Prostate gland (tissue), 2 donors: ENCODE measurements around the gene FOXP1. TPM values are rescaled to one million over a fixed set of nuclear protein-coding genes. Genes with fewer than 3 reads are reported as not detected.
A peak's percentile ranks its signal among the peaks of the same experiment; 100 is the strongest.

ENCODE experiments used
- DNase-seq: peaks from one replicate; pipeline ENCODE4 v3.0.0-alpha.2; 2019; ENCODE audit warnings: low spot score
- H3K27ac ChIP-seq, 2 donors: fragments of 200-600 bp; sonication (generic); 2 replicates each; pipeline ENCODE4 v1.5.1; 2017 to 2019
- H3K27me3 ChIP-seq: fragments of 200-600 bp; sonication (generic); replicated peaks from 2 replicates; pipeline ENCODE4 v1.5.1; 2019; ENCODE audit not compliant: insufficient read depth
- H3K36me3 ChIP-seq, 2 donors: fragments of 200-600 bp; sonication (generic); 1 replicate in 1 of 2; 2 replicates in 1 of 2; pipeline versions ENCODE4 v1.5.1 to v1.8.1; 2017 to 2019
- H3K4me1 ChIP-seq: fragments of 200-600 bp; sonication (generic); replicated peaks from 2 replicates; pipeline ENCODE4 v1.5.1; 2019
- H3K4me3 ChIP-seq, 2 donors: fragments of 200-600 bp; sonication (generic); 2 replicates each; pipeline ENCODE4 v1.5.1; 2017 to 2019
- H3K9me3 ChIP-seq: fragments of 200-600 bp; sonication (generic); 2 replicates; pipeline ENCODE4 v1.5.1; 2017
- POLR2A ChIP-seq: fragments of 450-650 bp; IDR thresholded peaks from one replicate; pipeline ENCODE4 v1.6.1; 2016; ENCODE audit warnings: antibody characterized with exemption, mild to moderate bottlenecking
- POLR2AphosphoS5 ChIP-seq: sonication (generic); formaldehyde crosslinking; IDR thresholded peaks from one replicate; pipeline ENCODE4 v1.6.1; 2017; ENCODE audit warnings: antibody characterized with exemption
- WGBS: methylation state at CpG from one replicate; pipeline ENCODE4 v1.1.5; 2018; 5-methylcytosine and 5-hydroxymethylcytosine counted together
- intact Hi-C: fragments of 100-400 bp; cut with DNase I; formaldehyde crosslinking; loops from one replicate; pipeline ENCODE4 v1.14.2; 2022
- total RNA-seq, 2 donors: library from RNA; depleted of rRNA; stranded (reverse); fragments of >200 nt; gene quantifications; one replicate each; pipeline ENCODE4 v1.1.0, GENCODE V29; 2016
- TF ChIP-seq, protein P1 (sequence below), 4 experiments: fragments of 200-600 bp in 2 of 4; fragments of 450-650 bp in 2 of 4; sonication (generic) in 2 of 4; IDR thresholded peaks; 1 replicate in 3 of 4; 2 replicates in 1 of 4; pipeline ENCODE4 v1.5.1; 2016 to 2019; ENCODE audit warnings: antibody characterized with exemption in 4 of 4, mild to moderate bottlenecking in 2 of 4, moderate library complexity in 2 of 4

Gene FOXP1
- 100 to 1,000 TPM; 133 to 156 TPM for total RNA-seq

DNA sequence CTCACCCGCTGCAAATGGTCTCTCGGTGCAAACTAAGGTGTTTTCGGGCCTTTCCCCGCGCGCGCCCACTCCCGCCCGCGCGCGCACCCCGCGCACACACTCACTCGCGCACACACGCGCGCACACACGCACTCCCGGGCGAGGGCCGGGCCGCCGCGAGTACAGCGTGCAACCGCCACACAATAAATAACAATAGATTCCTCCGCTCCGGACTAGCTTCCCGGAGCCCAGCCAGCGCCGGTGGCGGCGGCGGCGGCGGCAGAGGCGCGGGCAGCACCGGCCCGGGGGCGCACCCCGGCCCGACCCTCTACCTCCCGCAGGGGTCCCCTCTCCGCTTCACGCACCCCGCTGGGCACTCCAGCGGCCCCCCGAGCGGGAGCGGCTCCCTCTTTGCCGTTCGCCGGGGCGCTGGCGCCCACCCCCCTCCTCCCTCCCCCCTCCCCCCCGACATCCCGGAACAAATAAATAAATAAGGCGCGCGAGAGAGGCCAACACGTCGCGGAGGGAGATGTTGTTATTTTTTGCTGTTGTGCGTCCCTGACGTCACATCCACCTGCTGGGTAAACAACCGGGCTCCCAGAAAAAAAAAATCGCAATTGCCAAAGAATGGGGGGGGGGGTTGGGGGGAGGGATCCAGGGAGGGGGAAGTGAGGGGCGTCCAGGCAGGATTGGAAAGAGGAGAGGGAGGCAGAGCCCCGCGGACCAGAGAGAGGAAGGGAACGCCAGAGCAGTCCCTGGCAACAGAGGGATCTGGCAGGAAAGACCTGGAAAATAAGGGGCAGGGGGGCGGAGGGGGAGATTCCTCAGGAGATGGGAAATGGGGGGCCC is at the start of gene FOXP1:
TSS of gene FOXP1 (minus strand) at position 163 of the 828 bp plus-strand sequence. CDS start 385,347 bp downstream, outside the sequence.
- peak within 1 kb of the TSS; percentile 79 to 90 for H3K4me3 ChIP-seq
- TF ChIP-seq POLR2A (peak; percentile 60), POLR2AphosphoS5 (no peak)
- TF ChIP-seq, protein P1, sequence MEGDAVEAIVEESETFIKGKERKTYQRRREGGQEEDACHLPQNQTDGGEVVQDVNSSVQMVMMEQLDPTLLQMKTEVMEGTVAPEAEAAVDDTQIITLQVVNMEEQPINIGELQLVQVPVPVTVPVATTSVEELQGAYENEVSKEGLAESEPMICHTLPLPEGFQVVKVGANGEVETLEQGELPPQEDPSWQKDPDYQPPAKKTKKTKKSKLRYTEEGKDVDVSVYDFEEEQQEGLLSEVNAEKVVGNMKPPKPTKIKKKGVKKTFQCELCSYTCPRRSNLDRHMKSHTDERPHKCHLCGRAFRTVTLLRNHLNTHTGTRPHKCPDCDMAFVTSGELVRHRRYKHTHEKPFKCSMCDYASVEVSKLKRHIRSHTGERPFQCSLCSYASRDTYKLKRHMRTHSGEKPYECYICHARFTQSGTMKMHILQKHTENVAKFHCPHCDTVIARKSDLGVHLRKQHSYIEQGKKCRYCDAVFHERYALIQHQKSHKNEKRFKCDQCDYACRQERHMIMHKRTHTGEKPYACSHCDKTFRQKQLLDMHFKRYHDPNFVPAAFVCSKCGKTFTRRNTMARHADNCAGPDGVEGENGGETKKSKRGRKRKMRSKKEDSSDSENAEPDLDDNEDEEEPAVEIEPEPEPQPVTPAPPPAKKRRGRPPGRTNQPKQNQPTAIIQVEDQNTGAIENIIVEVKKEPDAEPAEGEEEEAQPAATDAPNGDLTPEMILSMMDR (IDR thresholded peaks at IDR 0.05), result no peak
- intact Hi-C loops, result loop anchor here (2.0 to 10.0 kb wide), 4 partner anchors 281 to 1049 kb away; no protein-coding TSS in a partner anchor
- under 1% methylated on average over 52 of the region's 75 CpGs for WGBS
- H3K27ac ChIP-seq, result peak within 1 kb of the TSS; percentile 98 to 100
- DNase-seq, result peak; percentile 75
- H3K27me3 ChIP-seq, result no peaks in the 10 kb centered on the region
- H3K9me3 ChIP-seq, result no peaks in the 10 kb centered on the region
- H3K4me1 ChIP-seq, result peaks cover 5% of the 10 kb centered on the region
- H3K36me3 ChIP-seq, result no peaks in the 10 kb centered on the region

DNA sequence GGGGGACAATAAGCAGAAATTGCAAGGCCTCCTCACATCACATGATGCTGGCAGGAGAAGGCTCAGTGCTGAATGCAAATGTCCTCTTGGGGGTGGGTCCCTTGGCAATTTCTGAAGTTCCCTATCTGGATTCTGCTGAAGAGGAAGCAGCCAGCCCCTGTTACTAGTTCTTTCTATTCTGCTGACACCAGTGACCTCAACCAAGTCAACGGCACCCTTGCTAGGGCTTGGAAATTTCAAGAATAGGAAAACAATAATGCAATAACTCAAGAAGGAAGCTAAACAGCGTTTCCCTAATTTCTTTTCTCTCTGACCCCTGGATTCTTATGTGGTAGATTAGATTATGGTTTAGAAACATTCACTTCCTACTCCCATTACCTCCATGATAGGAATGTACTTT is 46.2 kb upstream of the FOXP1 start:
- WGBS, result 63% methylated on average over 2 of the region's 2 CpGs
- intact Hi-C loops, result no loop called here

DNA sequence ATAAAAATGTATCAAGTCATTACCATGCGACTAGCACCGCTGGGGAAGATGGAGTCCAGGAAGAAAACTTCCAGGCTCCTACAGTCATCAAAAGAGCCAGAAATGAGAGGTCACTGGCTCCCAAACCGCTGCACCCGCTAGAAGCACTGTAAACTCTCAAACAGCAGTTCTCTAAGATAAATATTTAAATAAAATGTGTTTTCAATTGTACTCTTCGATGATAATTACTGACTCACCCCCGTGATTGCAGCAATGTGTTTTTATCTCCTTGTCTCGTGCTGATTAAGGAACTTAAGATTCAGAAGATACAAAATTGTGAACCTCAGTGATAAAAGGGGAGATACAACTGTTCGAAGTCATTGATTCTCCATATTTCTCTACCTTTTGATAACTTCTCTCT is 45.8 kb upstream of the FOXP1 start:
- no peak for TF ChIP-seq POLR2AphosphoS5
- no peak for TF ChIP-seq POLR2A
- TF ChIP-seq, protein P1 (IDR thresholded peaks at IDR 0.05), result no peak
- H3K4me1 ChIP-seq, result no peaks in the 10 kb centered on the region
- no peaks in the 10 kb centered on the region for H3K27me3 ChIP-seq
- no peaks in the 10 kb centered on the region for H3K9me3 ChIP-seq
- DNase-seq, result no peak
- no peak overlapping the region for H3K27ac ChIP-seq
- 57% methylated on average over 8 of the region's 8 CpGs for WGBS
- H3K36me3 ChIP-seq, result no peaks in the 10 kb centered on the region
- intact Hi-C loops, result no loop called here
- H3K4me3 ChIP-seq, result no peak overlapping the region

More for the DNA sequence above, 46.2 kb upstream of the FOXP1 start:
- Histone ChIP-seq H3K4me3 (no peak overlapping the region), H3K27me3 (no peaks in the 10 kb centered on the region), H3K9me3 (no peaks in the 10 kb centered on the region), H3K4me1 (no peaks in the 10 kb centered on the region), H3K27ac (no peak overlapping the region), H3K36me3 (no peaks in the 10 kb centered on the region)
- no peak for DNase-seq
- no peak for TF ChIP-seq POLR2A
- TF ChIP-seq, protein P1 (IDR thresholded peaks at IDR 0.05), result no peak
- no peak for TF ChIP-seq POLR2AphosphoS5

DNA sequence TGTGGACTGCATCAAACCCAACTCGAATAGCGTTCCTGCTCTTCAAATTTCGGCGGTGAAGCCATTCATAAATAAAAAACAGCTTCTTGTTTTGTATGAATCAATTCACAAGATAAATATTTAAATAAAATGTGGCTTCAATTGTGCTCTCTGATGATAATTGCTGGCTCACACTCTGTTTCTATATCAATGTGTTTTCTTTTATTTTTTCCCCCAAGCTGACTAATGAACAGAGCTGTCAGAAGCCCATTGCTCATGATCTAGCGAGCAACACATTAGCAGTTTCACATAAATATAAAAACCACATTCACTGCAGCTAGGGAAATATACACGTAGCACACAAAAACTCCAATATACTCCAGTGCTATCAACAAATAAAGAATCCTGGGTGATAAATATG is 45.0 kb upstream of the FOXP1 start:
- H3K4me1 ChIP-seq, result no peaks in the 10 kb centered on the region
- TF ChIP-seq POLR2AphosphoS5 (no peak), POLR2A (no peak)
- TF ChIP-seq, protein P1 (IDR thresholded peaks at IDR 0.05), result no peak
- intact Hi-C loops, result no loop called here
- 66% methylated on average over 6 of the region's 6 CpGs for WGBS
- H3K4me3 ChIP-seq, result no peak overlapping the region
- H3K9me3 ChIP-seq, result no peaks in the 10 kb centered on the region
- DNase-seq, result no peak
- H3K36me3 ChIP-seq, result no peaks in the 10 kb centered on the region
- no peak overlapping the region for H3K27ac ChIP-seq
- H3K27me3 ChIP-seq, result no peaks in the 10 kb centered on the region

DNA sequence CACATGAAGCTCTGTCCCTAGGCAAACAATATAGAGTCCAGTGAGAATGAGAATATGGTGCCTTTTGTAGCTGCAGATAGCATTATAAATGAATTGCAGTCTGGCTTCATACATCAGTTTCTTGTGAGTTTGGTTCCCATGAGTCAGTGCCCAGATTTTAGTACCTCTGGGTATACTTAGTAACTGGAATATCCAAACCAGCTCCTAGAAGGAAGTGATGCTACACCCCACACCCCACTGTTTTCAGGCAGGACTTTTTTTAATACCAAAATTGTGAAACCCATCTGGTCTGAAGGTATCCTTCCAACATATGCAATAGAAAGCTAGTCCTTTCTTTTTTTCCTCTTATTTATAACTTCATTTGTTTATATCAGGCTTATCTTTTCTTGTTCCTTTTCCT is 42.1 kb upstream of the FOXP1 start:
- no peak overlapping the region for H3K27ac ChIP-seq
- TF ChIP-seq POLR2AphosphoS5 (no peak), POLR2A (no peak)
- TF ChIP-seq, protein P1 (IDR thresholded peaks at IDR 0.05), result no peak
- H3K36me3 ChIP-seq, result no peaks in the 10 kb centered on the region
- H3K9me3 ChIP-seq, result no peaks in the 10 kb centered on the region
- no peak overlapping the region for H3K4me3 ChIP-seq
- intact Hi-C loops, result no loop called here
- H3K27me3 ChIP-seq, result no peaks in the 10 kb centered on the region
- DNase-seq, result no peak
- H3K4me1 ChIP-seq, result no peaks in the 10 kb centered on the region
